Psoas muscle (tissue), 8 donors: ENCODE measurements around the gene SP7. TPM values are rescaled to one million over a fixed set of nuclear protein-coding genes. Genes with fewer than 3 reads are reported as not detected.

Experiments
- ATAC-seq, 4 donors: fragments of 200-7000 bp; cut with Tn5 transposase; one replicate each; pipeline ENCODE4 v1.9.1; 2020; ENCODE audit warnings: moderate library complexity in 3 of 4, mild to moderate bottlenecking in 2 of 4
- DNase-seq, 2 donors: peaks; one replicate each; pipeline ENCODE4 v3.0.0-alpha.2; 2020
- H3K27ac ChIP-seq: fragments of 200-600 bp; one replicate; pipeline ENCODE4 v1.8.0; 2022
- H3K27me3 ChIP-seq, 3 donors: fragments of 200-600 bp in 1 of 3; one replicate each; pipeline versions ENCODE4 v1.6.1 to v1.8.0; 2013 to 2022; ENCODE audit warnings: low read length in 2 of 3, mild to moderate bottlenecking in 2 of 3, moderate library complexity in 1 of 3; ENCODE audit not compliant: insufficient read depth in 3 of 3
- H3K36me3 ChIP-seq, 2 donors: fragments of 200-600 bp in 1 of 2; one replicate each; pipeline versions ENCODE4 v1.6.1 to v1.8.0; 2013 to 2022; ENCODE audit warnings: low read depth in 1 of 2, mild to moderate bottlenecking in 1 of 2, moderate library complexity in 1 of 2; ENCODE audit not compliant: insufficient read depth in 1 of 2
- H3K4me1 ChIP-seq: fragments of 200-600 bp; one replicate; pipeline ENCODE4 v1.8.0; 2022
- H3K4me3 ChIP-seq: fragments of 200-600 bp; one replicate; pipeline ENCODE4 v1.8.0; 2022; ENCODE audit warnings: mild to moderate bottlenecking
- H3K9me3 ChIP-seq: fragments of 200-600 bp; one replicate; pipeline ENCODE4 v1.8.0; 2022
- WGBS, 3 donors: extraction: QIAGEN DNeasy Blood & Tissue Kit; methylation state at CpG; one replicate each; pipeline versions ENCODE4 v1.1.6 to v1.1.7; 2013; 5-methylcytosine and 5-hydroxymethylcytosine counted together
- intact Hi-C, 2 donors: fragments of 100-400 bp; cut with DNase I; formaldehyde crosslinking; loops; one replicate each; pipeline versions ENCODE4 v1.11.0 to v1.14.2; 2022
- long read RNA-seq, 2 donors: library from polyadenylated mRNA; unstranded; transcript quantifications; one replicate each; pipeline ENCODE4 v2.0.0, GENCODE V29; 2021
- polyA plus RNA-seq, 3 donors: library from polyadenylated mRNA; stranded (reverse); fragments of 200-250 nt; gene quantifications; one replicate each; pipeline ENCODE4 v1.2.3, GENCODE V29; 2013
- total RNA-seq, 4 donors: library from RNA; stranded (reverse); fragmentation: NEBNext Ultra II Directional in 2 of 4; extraction: Animal tissue kit (Norgen Biotek cat#: 25700) in 2 of 4; gene quantifications; one replicate each; pipeline versions ENCODE4 v1.2.1 to v1.2.4, GENCODE V29; 2021 to 2023
- TF ChIP-seq, protein P1 (sequence below): fragments of 200-600 bp; IDR thresholded peaks from one replicate; pipeline ENCODE4 v1.8.0; 2022; ENCODE audit warnings: antibody characterized with exemption
- donor health status: healthy with polysubstance abuse.
- donor health status: DM: no; HTN: no; CAD: no; lungs with moderate emphysema.
- donor health status: Bipolar disorder and iron deficiency.
- donor health status: healthy.
- donor health status: DM: yes; HTN: yes; CAD: no.
- donor health status: DM: no; HTN: no; CAD: no.
- donor health status: DM: no; HTN: no; CAD: no.
- donor health status: DM: yes; HTN: yes; CAD: no.

SP7 gene
- total RNA-seq (not detected), polyA plus RNA-seq (not detected)
- long read RNA-seq, donor 1: 0 reads
- long read RNA-seq, donor 2: 0 reads

- TF ChIP-seq, protein P1, sequence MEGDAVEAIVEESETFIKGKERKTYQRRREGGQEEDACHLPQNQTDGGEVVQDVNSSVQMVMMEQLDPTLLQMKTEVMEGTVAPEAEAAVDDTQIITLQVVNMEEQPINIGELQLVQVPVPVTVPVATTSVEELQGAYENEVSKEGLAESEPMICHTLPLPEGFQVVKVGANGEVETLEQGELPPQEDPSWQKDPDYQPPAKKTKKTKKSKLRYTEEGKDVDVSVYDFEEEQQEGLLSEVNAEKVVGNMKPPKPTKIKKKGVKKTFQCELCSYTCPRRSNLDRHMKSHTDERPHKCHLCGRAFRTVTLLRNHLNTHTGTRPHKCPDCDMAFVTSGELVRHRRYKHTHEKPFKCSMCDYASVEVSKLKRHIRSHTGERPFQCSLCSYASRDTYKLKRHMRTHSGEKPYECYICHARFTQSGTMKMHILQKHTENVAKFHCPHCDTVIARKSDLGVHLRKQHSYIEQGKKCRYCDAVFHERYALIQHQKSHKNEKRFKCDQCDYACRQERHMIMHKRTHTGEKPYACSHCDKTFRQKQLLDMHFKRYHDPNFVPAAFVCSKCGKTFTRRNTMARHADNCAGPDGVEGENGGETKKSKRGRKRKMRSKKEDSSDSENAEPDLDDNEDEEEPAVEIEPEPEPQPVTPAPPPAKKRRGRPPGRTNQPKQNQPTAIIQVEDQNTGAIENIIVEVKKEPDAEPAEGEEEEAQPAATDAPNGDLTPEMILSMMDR: no peak
- ATAC-seq (no peak), DNase-seq (peak in 1 of 2 donors; percentile 38)
- no peaks in the 10 kb centered on the region for H3K36me3 ChIP-seq
- H3K4me1 ChIP-seq: no peaks in the 10 kb centered on the region
- H3K9me3 ChIP-seq: no peaks in the 10 kb centered on the region
- peaks cover 0 to 22% (median 7%) of the 10 kb centered on the region in 3 donors for H3K27me3 ChIP-seq
- intact Hi-C loops: no loop called here
- H3K27ac ChIP-seq: no peak within 1 kb of the TSS
- 40 to 56% (median 44%) methylated on average over 13 to 15 of the region's 15 CpGs for WGBS, 3 donors
- no peak within 1 kb of the TSS for H3K4me3 ChIP-seq
Measured at GRCh38 chr12:53336181-53336681, at the start of gene SP7. TSS of gene SP7 (minus strand) at chr12:53336354. CDS start at chr12:53335646, 708 bp downstream.

- Histone ChIP-seq H3K36me3 (peaks cover 7 to 70% of the 10 kb centered on the region in 2 donors), H3K27ac (peak overlapping the region; percentile 97), H3K4me1 (peaks cover 70% of the 10 kb centered on the region), H3K4me3 (peak overlapping the region; percentile 72), H3K27me3 (no peaks in the 10 kb centered on the region), H3K9me3 (no peaks in the 10 kb centered on the region)
- TF ChIP-seq, protein P1: no peak
- DNase-seq (no peak), ATAC-seq (no peak)
- WGBS, 3 donors: 61 to 73% (median 69%) methylated on average over 2 of the region's 2 CpGs
- intact Hi-C loops: no loop called here
Measured at GRCh38 chr12:53383258-53383657, 47.1 kb upstream of the SP7 start.

- H3K27ac ChIP-seq: peak overlapping the region; percentile 97
- peaks cover 57% of the 10 kb centered on the region for H3K4me1 ChIP-seq
- TF ChIP-seq, protein P1: peak; percentile 55
- WGBS, 3 donors: 31 to 41% (median 32%) methylated on average over 9 of the region's 9 CpGs
- ATAC-seq: peak; percentile 6 to 44 (median 32)
- H3K36me3 ChIP-seq: peaks cover 7 to 57% of the 10 kb centered on the region in 2 donors
- DNase-seq: peak; percentile 70 to 87
- intact Hi-C loops: no loop called here
- peak overlapping the region; percentile 72 for H3K4me3 ChIP-seq
- H3K9me3 ChIP-seq: no peaks in the 10 kb centered on the region
- H3K27me3 ChIP-seq: no peaks in the 10 kb centered on the region
Measured at GRCh38 chr12:53381731-53382630, 45.8 kb upstream of the SP7 start.

GRCh38 chr12:53380794-53381730 lies 44.9 kb upstream of the SP7 start:
- peak in 1 of 2 donors; percentile 23 for DNase-seq
- intact Hi-C loops: no loop called here
- Histone ChIP-seq H3K27me3 (no peaks in the 10 kb centered on the region), H3K27ac (peak overlapping the region; percentile 97), H3K36me3 (peaks cover 7 to 49% of the 10 kb centered on the region in 2 donors), H3K4me3 (peak overlapping the region; percentile 72), H3K4me1 (peaks cover 54% of the 10 kb centered on the region), H3K9me3 (no peaks in the 10 kb centered on the region)
- WGBS, 3 donors: 9 to 17% (median 13%) methylated on average over 20 to 21 of the region's 21 CpGs
- TF ChIP-seq, protein P1: no peak
- ATAC-seq: no peak
